HCT116 (cell line): ENCODE measurements around the gene SYAP1. TPM values are rescaled to one million over a fixed set of nuclear protein-coding genes. Genes with fewer than 3 reads are reported as not detected.

Source experiments
- ATAC-seq: fragments of 200-7000 bp; cut with Tn5 transposase; 2 replicates; pipeline ENCODE4 v1.9.1; 2020; ENCODE audit warnings: mild to moderate bottlenecking, moderate library complexity
- BruUV-seq: library from RNA; stranded (reverse); fragments of 400-500 nt; replicated peaks from 2 replicates; lab custom pipeline; 2021; lab: Mats Ljungman, UMichigan
- CTCF ChIA-PET: fragments of 300-600 bp; sonication (Branson Sonifier 250); formaldehyde crosslinking; loops from one replicate; lab custom pipeline; 2021; ENCODE audit warnings: antibody characterized with exemption; lab: Charles Lee
- POLR2A ChIA-PET: fragments of 300-600, 350-600 bp; sonication (Branson Sonifier 250); formaldehyde crosslinking; loops from one replicate; lab custom pipeline; 2021; ENCODE audit warnings: antibody characterized with exemption; lab: Charles Lee
- RAD21 ChIA-PET, 2 experiments: fragments of 300-600 bp; sonication (Branson Sonifier 250); formaldehyde crosslinking; loops; one replicate each; lab custom pipeline; 2023; ENCODE audit warnings: low total read pairs in 2 of 2; ENCODE audit not compliant: uncharacterized antibody in 2 of 2, unreplicated experiment in 2 of 2, low non-redundant PET in 1 of 2; lab: Charles Lee
- DNase-seq: peaks from one replicate; pipeline ENCODE4 v3.0.0-alpha.2; 2010; ENCODE audit warnings: low read depth, low spot score
- H2AFZ ChIP-seq: fragments of 200-600 bp; shearing (Covaris generic), sonication (generic); 2 replicates; pipeline ENCODE4 v1.6.1; 2017; ENCODE audit warnings: low read depth, mixed run types, mixed read lengths, antibody characterized with exemption, low read length; ENCODE audit not compliant: poor library complexity, severe bottlenecking
- H3K27ac ChIP-seq: 2 replicates; pipeline ENCODE4 v1.5.1; 2012; ENCODE audit warnings: low read depth, low read length
- H3K27me3 ChIP-seq: fragments of 200-600 bp; sonication (generic); 2 replicates; pipeline ENCODE4 v1.6.1; 2016; ENCODE audit warnings: mixed run types, low read length, mixed read lengths; ENCODE audit not compliant: insufficient read depth
- H3K36me3 ChIP-seq, 2 experiments: fragments of 200-500 bp in 1 of 2; fragments of 200-600 bp in 1 of 2; sonication (Bioruptor generic) in 1 of 2; sonication (generic) in 1 of 2; 2 replicates each; pipeline versions ENCODE4 v1.5.1 to v1.6.1; 2014 to 2016; ENCODE audit warnings: low read length in 2 of 2, inconsistent platforms in 1 of 2, mixed read lengths in 1 of 2, mixed run types in 1 of 2; ENCODE audit not compliant: insufficient read depth in 2 of 2, control insufficient read depth in 1 of 2
- H3K4me1 ChIP-seq, 2 experiments: fragments of 200-600 bp in 1 of 2; sonication (generic) in 1 of 2; 2 replicates each; pipeline versions ENCODE4 v1.5.1 to v1.6.1; 2012 to 2017; ENCODE audit warnings: low read length in 2 of 2, inconsistent platforms in 1 of 2, mild to moderate bottlenecking in 1 of 2, mixed read lengths in 1 of 2, mixed run types in 1 of 2, moderate library complexity in 1 of 2; ENCODE audit not compliant: insufficient read depth in 2 of 2, control insufficient read depth in 1 of 2
- H3K4me2 ChIP-seq: fragments of 200-600 bp; sonication (generic); 2 replicates; pipeline ENCODE4 v1.6.1; 2017; ENCODE audit warnings: mixed run types, low read length, mixed read lengths
- H3K4me3 ChIP-seq, 2 experiments: fragments of 200-600 bp in 1 of 2; sonication (generic) in 1 of 2; replicated peaks in 1 of 2; 2 replicates each; pipeline ENCODE4 v1.5.1; 2011 to 2016; ENCODE audit warnings: low read length in 2 of 2, control low read depth in 1 of 2, low read depth in 1 of 2, mild to moderate bottlenecking in 1 of 2, mixed read lengths in 1 of 2, mixed run types in 1 of 2
- H3K79me2 ChIP-seq: fragments of 200-600 bp; sonication (generic); 2 replicates; pipeline ENCODE4 v1.6.1; 2017; ENCODE audit warnings: mild to moderate bottlenecking, mixed run types, low read length, moderate library complexity, mixed read lengths; ENCODE audit not compliant: insufficient read depth
- H3K9ac ChIP-seq: fragments of 200-600 bp; sonication (generic); 2 replicates; pipeline ENCODE4 v1.6.1; 2016; ENCODE audit warnings: low read length, mixed read lengths
- H3K9me2 ChIP-seq: fragments of 200-600 bp; sonication (generic), shearing (Covaris generic); 2 replicates; pipeline ENCODE4 v1.6.1; 2017; ENCODE audit warnings: mixed run types, mild to moderate bottlenecking, moderate library complexity; ENCODE audit not compliant: insufficient read depth
- H3K9me3 ChIP-seq, 2 experiments: fragments of 200-500 bp in 1 of 2; fragments of 200-600 bp in 1 of 2; sonication (Bioruptor generic) in 1 of 2; sonication (generic) in 1 of 2; 2 replicates each; pipeline ENCODE4 v1.6.1; 2014 to 2017; ENCODE audit warnings: low read length in 2 of 2, mixed read lengths in 2 of 2, inconsistent platforms in 1 of 2, low read depth in 1 of 2, mild to moderate bottlenecking in 1 of 2, mixed run types in 1 of 2, moderate library complexity in 1 of 2; ENCODE audit not compliant: control insufficient read depth in 1 of 2, insufficient read depth in 1 of 2
- H4K20me1 ChIP-seq: fragments of 200-600 bp; sonication (generic), shearing (Covaris generic); 2 replicates; pipeline ENCODE4 v1.6.1; 2017; ENCODE audit warnings: mixed run types, mild to moderate bottlenecking, moderate library complexity; ENCODE audit not compliant: insufficient read depth
- ATF3 ChIP-seq: IDR thresholded peaks from 2 replicates; pipeline ENCODE4 v1.6.1; 2012
- CBX3 ChIP-seq: IDR thresholded peaks from 2 replicates; pipeline ENCODE4 v1.6.1; 2012; ENCODE audit warnings: low read depth
- ELF1 ChIP-seq: IDR thresholded peaks from 2 replicates; pipeline ENCODE4 v1.6.1; 2012; ENCODE audit warnings: low read depth, borderline replicate concordance
- EZH2 ChIP-seq: fragments of 200-600 bp; sonication (generic); IDR thresholded peaks from 2 replicates; pipeline ENCODE4 v1.6.1; 2017; ENCODE audit warnings: antibody characterized with exemption, mixed run types
- JUND ChIP-seq: IDR thresholded peaks from 2 replicates; pipeline ENCODE4 v1.6.1; 2012
- POLR2A ChIP-seq: IDR thresholded peaks from 2 replicates; pipeline ENCODE4 v1.7.0; 2011; ENCODE audit warnings: borderline replicate concordance; ENCODE audit not compliant: insufficient read depth, insufficient read length; ENCODE audit errors: extremely low read depth
- POLR2AphosphoS5 ChIP-seq: IDR thresholded peaks from 2 replicates; pipeline ENCODE4 v1.6.1; 2011; ENCODE audit warnings: mild to moderate bottlenecking, low read depth, low read length, moderate library complexity
- SIN3A ChIP-seq: IDR thresholded peaks from 2 replicates; pipeline ENCODE4 v1.6.1; 2012; ENCODE audit warnings: low read depth
- SP1 ChIP-seq: IDR thresholded peaks from 2 replicates; pipeline ENCODE4 v1.6.1; 2012; ENCODE audit warnings: low read depth
- ZFX ChIP-seq: fragments of 450-650 bp; IDR thresholded peaks from 2 replicates; pipeline ENCODE4 v1.6.1; 2017
- intact Hi-C: fragments of 100-400 bp; cut with micrococcal nuclease; formaldehyde crosslinking; loops from 2 replicates; pipeline ENCODE4 v1.10.0; 2022
- total RNA-seq: library from RNA; stranded (reverse); gene quantifications from one replicate; pipeline ENCODE4 v1.2.1, GENCODE V29; 2021; ENCODE audit not compliant: unreplicated experiment

The SYAP1 gene
- total RNA-seq, 1 experiment from 2014 or later: 24.8 TPM

- intact Hi-C loops: no loop called here
- no peaks in the 10 kb centered on the region for H3K79me2 ChIP-seq
- H3K9me3 ChIP-seq: no peaks in the 10 kb centered on the region
- no peaks in the 10 kb centered on the region; a peak in 1 of 4 replicates for H3K36me3 ChIP-seq
- H4K20me1 ChIP-seq: no peaks in the 10 kb centered on the region
- no TSS peak for BruUV-seq
- no peak for ATAC-seq
- TF ChIP-seq ELF1 (no peak), CBX3 (no peak), SIN3A (no peak), ZFX (no peak), SP1 (no peak), POLR2A (no peak), POLR2AphosphoS5 (no peak), EZH2 (no peak), JUND (no peak)
- TF ChIP-seq, all 23 proteins: peak for 0
- RAD21 ChIA-PET: no interaction called here
- Histone ChIP-seq H3K27me3 (no peaks in the 10 kb centered on the region), H3K4me2 (no peak overlapping the region), H3K27ac (no peak overlapping the region), H3K4me1 (no peaks in the 10 kb centered on the region), H3K9me2 (no peaks in the 10 kb centered on the region), H2AFZ (no peak overlapping the region), H3K9ac (no peak overlapping the region), H3K4me3 (no peak overlapping the region)
- DNase-seq: no peak
- POLR2A ChIA-PET: no interaction called here
- CTCF ChIA-PET: no interaction called here
Measured at GRCh38 chrX:16699389-16699788, 20.0 kb upstream of the SYAP1 start.

- POLR2A ChIA-PET: no interaction called here
- H4K20me1 ChIP-seq: no peaks in the 10 kb centered on the region
- no peak overlapping the region for H3K4me3 ChIP-seq
- no peaks in the 10 kb centered on the region for H3K79me2 ChIP-seq
- intact Hi-C loops: no loop called here
- H3K9me3 ChIP-seq: no peaks in the 10 kb centered on the region
- DNase-seq (no peak), ATAC-seq (no peak)
- RAD21 ChIA-PET: no interaction called here
- CTCF ChIA-PET: no interaction called here
- no peak overlapping the region for H3K9ac ChIP-seq
- no peak overlapping the region for H2AFZ ChIP-seq
- no peaks in the 10 kb centered on the region for H3K27me3 ChIP-seq
- BruUV-seq: no TSS peak
- H3K36me3 ChIP-seq: no peaks in the 10 kb centered on the region; a peak in 1 of 4 replicates
- no peaks in the 10 kb centered on the region for H3K4me1 ChIP-seq
- no peak for TF ChIP-seq ATF3
- H3K9me2 ChIP-seq: no peaks in the 10 kb centered on the region
- no peak overlapping the region for H3K27ac ChIP-seq
- H3K4me2 ChIP-seq: no peak overlapping the region
Measured at GRCh38 chrX:16700734-16701133, 18.7 kb upstream of the SYAP1 start.
